H1 (cell line): ENCODE data around the gene PLD3. TPM values are rescaled to one million over a fixed set of nuclear protein-coding genes. Genes with fewer than 3 reads are reported as not detected.

ENCODE experiments used
- ATF2 ChIP-seq: IDR thresholded peaks from 2 replicates; pipeline ENCODE4 v1.6.1; 2012; ENCODE audit warnings: low read length, inconsistent platforms
- BACH1 ChIP-seq: IDR thresholded peaks from 2 replicates; pipeline ENCODE4 v1.6.1; 2012; ENCODE audit warnings: low read length, improper control_type of control experiment
- CEBPB ChIP-seq: IDR thresholded peaks from 2 replicates; pipeline ENCODE4 v1.6.1; 2012; ENCODE audit warnings: low read depth, low read length
- CHD1 ChIP-seq: IDR thresholded peaks from 2 replicates; pipeline ENCODE4 v1.6.1; 2012; ENCODE audit warnings: low read depth, low read length, improper control_type of control experiment
- CHD2 ChIP-seq: IDR thresholded peaks from 2 replicates; pipeline ENCODE4 v1.6.1; 2012; ENCODE audit warnings: low read length, improper control_type of control experiment
- CTCF ChIP-seq, 3 experiments: IDR thresholded peaks; 1 replicate in 2 of 3; 2 replicates in 1 of 3; pipeline versions ENCODE4 v1.5.1 to v1.6.1; 2011; ENCODE audit warnings: low read length in 3 of 3, mild to moderate bottlenecking in 3 of 3, inconsistent platforms in 2 of 3, low read depth in 1 of 3, moderate library complexity in 1 of 3; ENCODE audit not compliant: insufficient read depth in 1 of 3; ENCODE audit errors: control extremely low read depth in 1 of 3
- GABPA ChIP-seq: IDR thresholded peaks from 2 replicates; pipeline ENCODE4 v1.6.1; 2011; ENCODE audit warnings: mild to moderate bottlenecking, low read length, moderate library complexity, borderline replicate concordance; ENCODE audit not compliant: insufficient read depth
- HDAC2 ChIP-seq, 2 experiments: fragments of 300-600 bp in 1 of 2; sonication (generic) in 1 of 2; IDR thresholded peaks; 2 replicates each; pipeline ENCODE4 v1.6.1; 2011 to 2012; ENCODE audit warnings: low read depth in 2 of 2, low read length in 2 of 2, mild to moderate bottlenecking in 2 of 2, moderate library complexity in 2 of 2, borderline replicate concordance in 1 of 2, inconsistent platforms in 1 of 2
- HDAC6 ChIP-seq: IDR thresholded peaks from one replicate; pipeline ENCODE4 v1.7.1; 2012; ENCODE audit warnings: low read depth, mild to moderate bottlenecking, inconsistent platforms, low read length, moderate library complexity
- KDM4A ChIP-seq: IDR thresholded peaks from one replicate; pipeline ENCODE4 v1.7.1; 2012; ENCODE audit warnings: low read depth, mild to moderate bottlenecking, moderate library complexity, low read length, inconsistent platforms; ENCODE audit not compliant: severe bottlenecking
- MAFK ChIP-seq: IDR thresholded peaks from 2 replicates; pipeline ENCODE4 v1.6.1; 2012; ENCODE audit warnings: low read depth, mild to moderate bottlenecking, improper control_type of control experiment, low read length
- PHF8 ChIP-seq: fragments of 200-600 bp; sonication (generic); conservative IDR thresholded peaks from 2 replicates; pipeline ENCODE4 v1.7.1; 2012; ENCODE audit warnings: low read depth, mild to moderate bottlenecking, inconsistent platforms, low read length, moderate library complexity
- POLR2AphosphoS5 ChIP-seq: IDR thresholded peaks from 2 replicates; pipeline ENCODE4 v1.6.1; 2011; ENCODE audit warnings: low read depth, low read length
- POU5F1 ChIP-seq: IDR thresholded peaks from 2 replicates; pipeline ENCODE4 v1.6.1; 2011; ENCODE audit warnings: low read depth, mild to moderate bottlenecking, low read length, moderate library complexity
- RAD21 ChIP-seq, 2 experiments: IDR thresholded peaks in 1 of 2; conservative IDR thresholded peaks in 1 of 2; 2 replicates each; pipeline ENCODE4 v1.6.1; 2011; ENCODE audit warnings: low read depth in 2 of 2, low read length in 2 of 2, improper control_type of control experiment in 1 of 2, inconsistent platforms in 1 of 2, mild to moderate bottlenecking in 1 of 2, moderate library complexity in 1 of 2
- RNF2 ChIP-seq: fragments of 200-900, 300-1000 bp; sonication (generic); IDR thresholded peaks from 2 replicates; pipeline ENCODE4 v1.7.1; 2016; ENCODE audit warnings: borderline replicate concordance, low read depth, mild to moderate bottlenecking, antibody characterized with exemption, low read length; ENCODE audit not compliant: poor library complexity, severe bottlenecking; ENCODE audit errors: missing control alignments
- SIX5 ChIP-seq: IDR thresholded peaks from 2 replicates; pipeline ENCODE4 v1.6.1; 2011; ENCODE audit warnings: mild to moderate bottlenecking, low read depth, low read length
- TEAD4 ChIP-seq: IDR thresholded peaks from 2 replicates; pipeline ENCODE4 v1.6.1; 2012; ENCODE audit warnings: low read depth, low read length, inconsistent platforms, mixed read lengths
- YY1 ChIP-seq: IDR thresholded peaks from 2 replicates; pipeline ENCODE4 v1.6.1; 2011; ENCODE audit warnings: low read depth, mild to moderate bottlenecking, low read length
- polyA plus RNA-seq, 7 experiments: library from polyadenylated mRNA; depleted of rRNA in 3 of 7; stranded (reverse) in 5 of 7; unstranded in 2 of 7; fragments of >200 nt in 5 of 7; fragments of 200-250 nt in 2 of 7; gene quantifications; 1 replicate in 5 of 7; 2 replicates in 1 of 7; 4 replicates in 1 of 7; pipeline versions ENCODE4 v1.2.1 to v1.2.3, GENCODE V29; 2011 to 2013; ENCODE audit warnings: missing spikeins in 2 of 7, mixed read lengths in 2 of 7
- total RNA-seq: library from RNA; stranded (reverse); fragmentation: NEBNext Ultra II Directional; extraction: Animal tissue kit (Norgen Biotek cat#: 25700); gene quantifications from 2 replicates; pipeline ENCODE4 v1.2.1, GENCODE V29; 2021

Gene PLD3
- total and polyA plus RNA-seq, 2 of the 8 experiments (the other 6 are each of a cell fraction or from before 2014, with no cell fraction given): 180 to 543 TPM

- TF ChIP-seq RNF2 (no peak), YY1 (no peak), BACH1 (no peak), SIX5 (no peak), TEAD4 (peak; percentile 53; the same call in 1 of the 2 replicates), HDAC6 (no peak), MAFK (no peak), CEBPB (no peak), CTCF (IDR thresholded peaks at IDR 0.05; ENCODE audit: control extremely low read depth in 1 of 3, insufficient read depth in 1 of 3, low read depth in 1 of 3, low read length in 3 of 3) (peak in 1 of 3 experiments; percentile 58; a peak in 2 of 4 replicates), PHF8 (no peak), CHD1 (no peak), ATF2 (no peak), KDM4A (peak; percentile 49), GABPA (no peak), POLR2AphosphoS5 (0 out of 2 replicates have a peak, but pooled peaks have one; percentile 48), CHD2 (no peak), HDAC2 (IDR thresholded peaks at IDR 0.05; ENCODE audit: borderline replicate concordance in 1 of 2, low read depth in 2 of 2, low read length in 2 of 2) (no peak; a peak in 1 of 4 replicates), RAD21 (IDR thresholded peaks at IDR 0.05 in 1 of 2, conservative IDR thresholded peaks at IDR 0.05 in 1 of 2; ENCODE audit: low read depth in 2 of 2, low read length in 2 of 2) (peak in 1 of 2 experiments; percentile 26; a peak in 1 of 4 replicates), POU5F1 (no peak)
Observed at GRCh38 chr19:40424637-40425449, 76.3 kb downstream of the PLD3 start (continued).
